ENCODE data around the gene VDR. TPM values are rescaled to one million over a fixed set of nuclear protein-coding genes. Genes with fewer than 3 reads are reported as not detected.

Gene VDR
- total RNA-seq, 4 donors from 2014 or later, result 62.3 to 191 (median 117) TPM

- Histone ChIP-seq H3K27me3 (no peaks in the 10 kb centered on the region), H3K27ac (no peak overlapping the region), H3K4me3 (no peak overlapping the region), H3K36me3 (no peaks in the 10 kb centered on the region), H3K4me1 (peaks cover 0 to 7% (median 0%) of the 10 kb centered on the region in 4 donors), H3K9me3 (no peaks in the 10 kb centered on the region)
- in situ Hi-C loops (cut with MboI; ENCODE audit: low pct_ligation_motif_present in 1 of 4, low pct_unique_long_range_greater_than_20kb in 1 of 4, low sequenced_read_pairs in 3 of 4) (loop anchor here (5.0 to 25.0 kb wide), 4 partner anchors 50 to 123 kb away; partner anchors contain the start of gene ENDOU (in 2 of the 4)), intact Hi-C loops (cut with DNase I; ENCODE audit: low total_unique reads) (loop anchor here (5.0 kb wide), 1 partner anchor 118 kb away; no protein-coding TSS in a partner anchor)
- DNase-seq, result no peak
- TF ChIP-seq EP300 (IDR thresholded peaks at IDR 0.05; ENCODE audit: low read depth), result no peak
- TF ChIP-seq POLR2A (IDR thresholded peaks at IDR 0.05), result no peak
- WGBS, 2 donors (ENCODE audit: low coverage in 1 of 2), result 86 to 100% methylated on average over 2 to 12 of the region's 12 CpGs
Measured at GRCh38 chr12:47835006-47835830, 69.6 kb downstream of the VDR start.

- no peak overlapping the region for H3K4me3 ChIP-seq
- peaks cover 2 to 10% (median 3%) of the 10 kb centered on the region in 4 donors for H3K4me1 ChIP-seq
- 92% methylated on average over 8 of the region's 8 CpGs; no CpG with 5 or more reads in 1 of the 2 donors for WGBS, 2 donors (ENCODE audit: low coverage in 1 of 2)
- H3K9me3 ChIP-seq, result no peaks in the 10 kb centered on the region
- intact Hi-C loops (cut with DNase I; ENCODE audit: low total_unique reads), result no loop called here
- DNase-seq, result no peak
- in situ Hi-C loops (cut with MboI; ENCODE audit: low pct_ligation_motif_present in 1 of 4, low pct_unique_long_range_greater_than_20kb in 1 of 4, low sequenced_read_pairs in 3 of 4), result loop anchor here in 3 of 4 donors (10.0 to 25.0 kb wide), 3 partner anchors 50 to 120 kb away; partner anchors contain the start of gene ENDOU (in 2 of the 3)
- TF ChIP-seq POLR2A (IDR thresholded peaks at IDR 0.05) (no peak), EP300 (IDR thresholded peaks at IDR 0.05; ENCODE audit: low read depth) (no peak), CTCF (IDR thresholded peaks at IDR 0.05) (no peak), POLR2AphosphoS5 (IDR thresholded peaks at IDR 0.05) (no peak)
- H3K27ac ChIP-seq, result no peak overlapping the region
- no peaks in the 10 kb centered on the region for H3K27me3 ChIP-seq
- H3K36me3 ChIP-seq, result no peaks in the 10 kb centered on the region
Measured at GRCh38 chr12:47834199-47834903, 70.4 kb downstream of the VDR start.

GRCh38 chr12:47833591-47834012 lies 71.2 kb downstream of the VDR start:
- H3K36me3 ChIP-seq, result no peaks in the 10 kb centered on the region
- DNase-seq, result no peak
- H3K4me3 ChIP-seq, result no peak overlapping the region
- H3K9me3 ChIP-seq, result no peaks in the 10 kb centered on the region
- in situ Hi-C loops (cut with MboI; ENCODE audit: low pct_ligation_motif_present in 1 of 4, low pct_unique_long_range_greater_than_20kb in 1 of 4, low sequenced_read_pairs in 3 of 4) (loop anchor here in 3 of 4 donors (10.0 to 25.0 kb wide), 3 partner anchors 49 to 119 kb away; partner anchors contain the start of gene ENDOU (in 2 of the 3)), intact Hi-C loops (cut with DNase I; ENCODE audit: low total_unique reads) (no loop called here)
- no peak for TF ChIP-seq EP300 (IDR thresholded peaks at IDR 0.05; ENCODE audit: low read depth)
- H3K27me3 ChIP-seq, result no peaks in the 10 kb centered on the region
- WGBS, 2 donors (ENCODE audit: low coverage in 1 of 2), result 93 to 98% methylated on average over 3 to 12 of the region's 12 CpGs
- H3K4me1 ChIP-seq, result peaks cover 8 to 18% (median 9%) of the 10 kb centered on the region in 4 donors
- H3K27ac ChIP-seq, result no peak overlapping the region

- no peak for DNase-seq
- in situ Hi-C loops (cut with MboI; ENCODE audit: low pct_ligation_motif_present in 1 of 4, low pct_unique_long_range_greater_than_20kb in 1 of 4, low sequenced_read_pairs in 3 of 4), result loop anchor here in 3 of 4 donors (10.0 to 25.0 kb wide), 3 partner anchors 48 to 118 kb away; partner anchors contain the start of gene ENDOU (in 2 of the 3)
- peaks cover 15 to 23% (median 17%) of the 10 kb centered on the region in 4 donors for H3K4me1 ChIP-seq
Measured at GRCh38 chr12:47832263-47832933, 72.4 kb downstream of the VDR start.

More at GRCh38 chr12:47832263-47832933, 72.4 kb downstream of the VDR start:
- Histone ChIP-seq H3K27ac (no peak overlapping the region), H3K4me3 (no peak overlapping the region), H3K27me3 (no peaks in the 10 kb centered on the region), H3K36me3 (no peaks in the 10 kb centered on the region), H3K9me3 (no peaks in the 10 kb centered on the region)
- intact Hi-C loops (cut with DNase I; ENCODE audit: low total_unique reads), result no loop called here
- WGBS, 2 donors (ENCODE audit: low coverage in 1 of 2), result 70 to 100% methylated on average over 1 to 12 of the region's 13 CpGs
- TF ChIP-seq EP300 (IDR thresholded peaks at IDR 0.05; ENCODE audit: low read depth) (no peak), CTCF (IDR thresholded peaks at IDR 0.05) (no peak), POLR2A (IDR thresholded peaks at IDR 0.05) (no peak), POLR2AphosphoS5 (IDR thresholded peaks at IDR 0.05) (no peak)

Measured in transverse colon (tissue), 4 donors.